Head of caudate nucleus (tissue), 42 donors: ENCODE results near the gene MUTYH.

ENCODE experiments used
- DNase-seq, 42 donors: peaks; one replicate each; pipeline versions ENCODE4 v3.0.0 to v3.0.0-alpha.2; 2020 to 2021; ENCODE audit warnings: mixed read lengths in 7 of 42
- intact Hi-C: fragments of 100-400 bp; cut with DNase I; formaldehyde crosslinking; loops from one replicate; pipeline ENCODE4 v1.15.0; 2022

MUTYH gene

GRCh38 chr1:45354838-45355237, 14.6 kb upstream of the MUTYH start:
- DNase-seq = no peak
- intact Hi-C loops = no loop called here

- DNase-seq = peak in 2 of 42 donors; percentile 31 to 35
- intact Hi-C loops = no loop called here
Measured at GRCh38 chr1:45353685-45354084, 13.4 kb upstream of the MUTYH start.

- DNase-seq = no peak
- intact Hi-C loops = no loop called here
Measured at GRCh38 chr1:45351508-45351907, 11.3 kb upstream of the MUTYH start.

GRCh38 chr1:45348966-45349677, 8.9 kb upstream of the MUTYH start:
- peak in 1 of 42 donors; percentile 18 for DNase-seq
- intact Hi-C loops = loop anchor here (10.0 kb wide), 1 partner anchor 226 kb away; no protein-coding TSS in a partner anchor

- intact Hi-C loops = loop anchor here (10.0 kb wide), 1 partner anchor 226 kb away; no protein-coding TSS in a partner anchor
Measured at GRCh38 chr1:45348609-45348965, 8.3 kb upstream of the MUTYH start.

DNA sequence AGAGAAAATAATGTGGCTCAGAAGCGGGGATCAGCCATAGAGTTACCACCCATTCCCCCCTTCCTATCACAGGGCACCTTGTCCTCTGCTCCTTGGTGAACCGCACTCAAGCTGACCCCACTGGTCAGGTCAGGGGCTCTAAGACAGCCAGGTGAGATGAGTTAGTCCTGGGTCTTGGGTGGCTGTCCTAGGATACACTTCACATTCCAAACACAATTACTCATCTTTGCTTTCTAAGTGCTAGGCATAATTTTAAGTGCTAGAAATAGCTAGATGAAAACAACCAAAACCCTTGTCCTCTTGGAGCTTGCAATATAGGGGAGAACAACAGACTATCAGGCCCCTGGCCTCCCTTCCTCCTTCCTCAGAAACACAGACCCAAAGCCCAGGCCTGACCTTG, 7.8 kb upstream of the MUTYH start:
- intact Hi-C loops = loop anchor here (10.0 kb wide), 1 partner anchor 227 kb away; no protein-coding TSS in a partner anchor
- no peak for DNase-seq

More at GRCh38 chr1:45348609-45348965, 8.3 kb upstream of the MUTYH start:
- DNase-seq = no peak

GRCh38 chr1:45346473-45346872, 6.2 kb upstream of the MUTYH start:
- DNase-seq = no peak
- intact Hi-C loops = loop anchor here (10.0 kb wide), 1 partner anchor 228 kb away; no protein-coding TSS in a partner anchor

- no peak for DNase-seq
- intact Hi-C loops = loop anchor here (10.0 kb wide), 1 partner anchor 230 kb away; no protein-coding TSS in a partner anchor
Measured at GRCh38 chr1:45345014-45345413, 4.8 kb upstream of the MUTYH start.

DNA sequence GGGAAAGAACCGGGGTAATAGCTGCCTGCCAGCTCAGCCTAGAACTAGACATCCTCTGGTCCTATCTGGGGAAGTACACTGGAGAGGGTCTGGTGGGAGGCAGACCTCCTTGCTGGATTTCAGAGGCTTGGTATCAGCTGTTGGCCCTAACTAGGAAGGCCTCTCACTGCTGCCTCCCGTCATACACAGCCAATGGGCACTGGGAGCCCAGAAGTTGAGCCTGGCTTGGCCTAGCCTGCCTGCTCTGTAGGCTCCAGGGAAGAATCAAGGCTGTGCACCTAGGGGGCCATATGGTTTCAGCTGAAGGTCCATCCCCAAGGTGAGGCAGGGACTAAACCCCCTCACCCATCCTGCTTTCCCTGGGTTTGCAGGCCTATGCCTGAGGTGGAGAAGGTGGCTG, 4.3 kb upstream of the MUTYH start:
- no peak for DNase-seq
- intact Hi-C loops = loop anchor here (10.0 kb wide), 1 partner anchor 230 kb away; no protein-coding TSS in a partner anchor

DNA sequence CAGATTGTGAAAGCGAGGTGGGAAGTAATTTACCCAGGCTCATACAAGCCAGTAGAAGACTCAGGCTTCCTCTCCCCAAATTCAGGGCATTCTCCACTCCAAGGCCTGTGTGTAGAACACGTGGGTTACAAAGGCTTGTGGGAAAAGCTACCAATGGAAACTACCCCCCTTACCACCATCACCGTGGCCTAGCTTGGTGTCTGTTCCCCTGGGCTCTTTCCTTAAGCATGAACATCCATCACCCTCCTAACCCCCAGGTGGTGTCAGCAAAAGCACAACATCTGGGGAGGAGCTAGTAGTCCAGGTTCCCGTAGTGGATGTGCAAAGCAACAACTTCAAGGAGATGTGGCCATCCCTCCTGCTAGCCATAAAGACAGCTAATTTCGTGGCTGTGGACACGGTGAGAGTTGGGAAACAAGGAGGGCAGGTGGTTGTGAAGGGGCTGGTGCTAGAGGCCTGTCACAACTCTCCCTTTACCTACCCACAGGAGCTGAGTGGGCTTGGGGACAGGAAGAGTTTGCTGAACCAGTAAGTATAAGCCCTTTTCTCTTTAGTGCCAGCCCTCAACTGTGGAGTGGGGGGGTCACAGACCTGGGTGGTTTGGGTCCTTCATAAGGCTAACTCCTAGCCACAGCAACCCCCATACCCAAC, 701 bp upstream of the MUTYH start:
- peak in 4 of 42 donors; percentile 13 to 32 (median 22) for DNase-seq
- intact Hi-C loops = loop anchor here (10.0 kb wide), 1 partner anchor 234 kb away; no protein-coding TSS in a partner anchor

- DNase-seq = no peak
- intact Hi-C loops = no loop called here
Measured at GRCh38 chr1:45337630-45338325, 2.5 kb downstream of the MUTYH start.

GRCh38 chr1:45335855-45336324, 4.3 kb downstream of the MUTYH start:
- DNase-seq = no peak
- intact Hi-C loops = no loop called here

DNA sequence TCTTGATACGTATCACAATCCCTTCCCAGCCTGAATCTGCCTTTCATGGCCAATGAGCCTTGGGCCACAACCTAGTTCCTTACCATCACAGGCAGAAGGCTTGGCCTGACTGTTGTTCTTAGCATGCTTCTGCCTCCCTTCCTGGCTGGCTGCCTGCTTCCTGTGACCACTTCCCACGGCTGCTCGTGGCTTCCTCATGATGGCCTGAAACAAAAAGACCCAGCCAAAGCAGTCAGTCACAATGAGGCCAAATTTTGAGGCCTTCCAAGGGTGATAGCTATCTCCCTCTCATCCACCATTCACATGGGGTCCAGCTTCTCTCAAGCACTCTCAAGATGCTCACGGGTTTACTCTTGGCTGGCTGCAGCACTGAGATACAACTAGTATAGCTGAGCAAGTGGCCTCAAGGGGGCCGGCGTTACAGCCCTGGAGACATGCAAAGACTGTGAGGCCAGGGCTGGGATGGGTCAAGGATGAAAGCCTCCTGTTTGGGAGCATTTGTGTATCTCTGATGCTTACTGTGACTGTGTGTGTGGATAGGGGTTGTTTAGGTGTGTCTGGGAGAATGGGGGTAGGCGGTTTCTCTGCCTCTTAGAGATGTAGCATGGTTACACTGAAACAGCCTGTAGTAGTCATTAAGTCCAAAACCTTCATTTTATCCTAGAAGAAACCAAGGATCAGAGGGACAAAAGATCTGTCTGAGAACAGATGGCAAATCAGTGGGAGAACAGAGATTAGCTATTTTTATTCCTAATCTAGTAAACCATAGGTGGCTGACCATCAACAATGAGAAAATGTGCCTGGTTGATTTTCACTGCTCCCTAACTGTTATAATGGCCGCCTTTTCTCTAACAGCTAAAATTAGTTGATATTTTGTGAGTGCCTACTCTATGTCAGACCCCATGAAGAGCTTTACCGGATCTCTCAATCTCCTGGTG, 5.7 kb downstream of the MUTYH start:
- peak in 15 of 42 donors; percentile 14 to 60 (median 31) for DNase-seq
- intact Hi-C loops = no loop called here

- intact Hi-C loops = no loop called here
Measured at GRCh38 chr1:45332346-45332720, 7.9 kb downstream of the MUTYH start.

GRCh38 chr1:45331436-45332345, 8.5 kb downstream of the MUTYH start:
- intact Hi-C loops = no loop called here
- no peak for DNase-seq

More at GRCh38 chr1:45332346-45332720, 7.9 kb downstream of the MUTYH start:
- no peak for DNase-seq

DNA sequence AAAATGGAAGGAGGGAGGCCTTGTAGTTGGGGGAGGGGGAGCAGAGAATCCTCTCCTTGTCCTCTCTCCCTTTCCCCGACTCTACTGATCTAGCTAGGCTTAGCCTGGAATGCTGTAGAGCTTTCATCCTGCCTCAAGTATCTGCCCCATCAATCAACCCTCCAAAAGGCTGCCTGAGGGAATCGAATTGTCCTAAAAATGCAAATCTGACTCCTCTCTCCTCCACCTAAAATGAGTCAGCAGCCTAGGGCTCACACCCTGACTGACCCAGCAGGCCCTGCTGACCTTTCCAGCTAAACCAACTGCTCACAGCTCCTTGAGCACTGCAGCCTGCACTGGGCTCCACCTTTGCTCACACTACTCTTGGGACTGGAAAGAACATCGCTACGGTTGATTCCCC, 10.8 kb downstream of the MUTYH start:
- intact Hi-C loops = no loop called here
- no peak for DNase-seq

GRCh38 chr1:45328680-45329079, 11.6 kb downstream of the MUTYH start:
- no peak for DNase-seq
- intact Hi-C loops = no loop called here
